DOHH2 (cell line): ENCODE results near the gene PTPRN2.

Experiments
- H3F3A ChIP-seq: fragments of 200-600 bp; sonication (generic), shearing (Covaris generic); 2 replicates; pipeline ENCODE4 v1.6.0; 2016; ENCODE audit warnings: antibody characterized with exemption, mild to moderate bottlenecking; ENCODE audit not compliant: control insufficient read depth, insufficient read depth
- H3K27ac ChIP-seq: fragments of 200-600 bp; sonication (generic); 2 replicates; pipeline ENCODE4 v1.5.1; 2014; ENCODE audit warnings: low read depth, mild to moderate bottlenecking, low read length, moderate library complexity
- H3K27me3 ChIP-seq: fragments of 200-600 bp; sonication (generic); 2 replicates; pipeline ENCODE4 v1.6.1; 2014; ENCODE audit warnings: mild to moderate bottlenecking, low read length, mixed read lengths; ENCODE audit not compliant: control insufficient read depth
- H3K36me3 ChIP-seq: fragments of 200-600 bp; sonication (generic); 2 replicates; pipeline ENCODE4 v1.6.1; 2014; ENCODE audit warnings: mild to moderate bottlenecking, low read length, moderate library complexity, mixed read lengths; ENCODE audit not compliant: control insufficient read depth
- H3K4me1 ChIP-seq: fragments of 200-600 bp; sonication (generic); 2 replicates; pipeline ENCODE4 v1.6.1; 2014; ENCODE audit warnings: mild to moderate bottlenecking, low read length, mixed read lengths; ENCODE audit not compliant: control insufficient read depth
- H3K4me2 ChIP-seq: fragments of 200-600 bp; sonication (generic); 2 replicates; pipeline ENCODE4 v1.6.0; 2014; ENCODE audit warnings: mild to moderate bottlenecking, low read length, moderate library complexity
- H3K4me3 ChIP-seq: fragments of 200-600 bp; sonication (generic); 2 replicates; pipeline ENCODE4 v1.5.1; 2014; ENCODE audit warnings: mild to moderate bottlenecking, low read length, mixed read lengths
- H3K79me2 ChIP-seq: fragments of 200-600 bp; sonication (generic); 2 replicates; pipeline ENCODE4 v1.6.1; 2014; ENCODE audit warnings: mild to moderate bottlenecking, low read length, mixed read lengths; ENCODE audit not compliant: control insufficient read depth
- H3K9me2 ChIP-seq: fragments of 200-600 bp; sonication (generic); replicated peaks from 2 replicates; pipeline ENCODE4 v1.6.1; 2014; ENCODE audit warnings: mild to moderate bottlenecking, low read length, mixed read lengths; ENCODE audit not compliant: control insufficient read depth
- H3K9me3 ChIP-seq: fragments of 200-600 bp; sonication (generic); 2 replicates; pipeline ENCODE4 v1.6.1; 2014; ENCODE audit warnings: antibody characterized with exemption, low read length, mixed read lengths; ENCODE audit not compliant: control insufficient read depth, insufficient read depth
- H4K20me1 ChIP-seq: fragments of 200-600 bp; sonication (generic); 2 replicates; pipeline ENCODE4 v1.6.0; 2014; ENCODE audit warnings: low read depth, mild to moderate bottlenecking, antibody characterized with exemption, low read length, moderate library complexity; ENCODE audit not compliant: control insufficient read depth, insufficient read depth
- EZH2phosphoT487 ChIP-seq: fragments of 200-600 bp; sonication (generic); IDR thresholded peaks from 2 replicates; pipeline ENCODE4 v1.6.1; 2017; ENCODE audit warnings: borderline replicate concordance, mild to moderate bottlenecking, antibody characterized with exemption, low read length, moderate library complexity, mixed read lengths
- TF ChIP-seq, protein P1 (sequence below): fragments of 200-600 bp; sonication (generic); IDR thresholded peaks from one replicate; pipeline ENCODE4 v1.5.1; 2014; ENCODE audit warnings: antibody characterized with exemption, mild to moderate bottlenecking, low read depth, low read length; ENCODE audit not compliant: poor library complexity, severe bottlenecking

PTPRN2 gene

DNA sequence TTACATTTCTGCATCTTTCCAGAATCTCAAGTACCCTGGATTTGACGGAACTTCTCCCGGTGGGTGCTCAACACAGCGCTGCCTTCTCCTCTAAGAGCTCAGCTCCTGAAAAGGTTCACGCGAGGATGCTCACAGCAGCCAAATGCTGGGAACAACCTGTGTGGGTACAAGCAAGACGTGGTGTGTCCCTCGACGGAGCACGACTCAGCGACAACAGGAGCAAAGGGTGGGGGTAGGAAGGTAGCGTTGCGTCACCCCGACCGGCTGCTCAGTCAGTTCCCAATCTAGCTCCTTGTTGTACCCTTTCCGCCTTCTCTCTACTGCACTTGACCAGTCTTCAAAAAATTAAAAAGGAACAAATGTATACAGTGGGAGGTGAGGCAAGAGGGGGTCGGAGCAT is 117.3 kb downstream of the PTPRN2 start:
- TF ChIP-seq, protein P1, sequence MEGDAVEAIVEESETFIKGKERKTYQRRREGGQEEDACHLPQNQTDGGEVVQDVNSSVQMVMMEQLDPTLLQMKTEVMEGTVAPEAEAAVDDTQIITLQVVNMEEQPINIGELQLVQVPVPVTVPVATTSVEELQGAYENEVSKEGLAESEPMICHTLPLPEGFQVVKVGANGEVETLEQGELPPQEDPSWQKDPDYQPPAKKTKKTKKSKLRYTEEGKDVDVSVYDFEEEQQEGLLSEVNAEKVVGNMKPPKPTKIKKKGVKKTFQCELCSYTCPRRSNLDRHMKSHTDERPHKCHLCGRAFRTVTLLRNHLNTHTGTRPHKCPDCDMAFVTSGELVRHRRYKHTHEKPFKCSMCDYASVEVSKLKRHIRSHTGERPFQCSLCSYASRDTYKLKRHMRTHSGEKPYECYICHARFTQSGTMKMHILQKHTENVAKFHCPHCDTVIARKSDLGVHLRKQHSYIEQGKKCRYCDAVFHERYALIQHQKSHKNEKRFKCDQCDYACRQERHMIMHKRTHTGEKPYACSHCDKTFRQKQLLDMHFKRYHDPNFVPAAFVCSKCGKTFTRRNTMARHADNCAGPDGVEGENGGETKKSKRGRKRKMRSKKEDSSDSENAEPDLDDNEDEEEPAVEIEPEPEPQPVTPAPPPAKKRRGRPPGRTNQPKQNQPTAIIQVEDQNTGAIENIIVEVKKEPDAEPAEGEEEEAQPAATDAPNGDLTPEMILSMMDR, result no peak
- TF ChIP-seq EZH2phosphoT487, result no peak
- Histone ChIP-seq H3K36me3 (no peaks in the 10 kb centered on the region), H3K27ac (no peak overlapping the region), H4K20me1 (no peaks in the 10 kb centered on the region), H3K4me2 (no peak overlapping the region), H3K4me1 (no peaks in the 10 kb centered on the region), H3K9me3 (no peaks in the 10 kb centered on the region), H3K79me2 (no peaks in the 10 kb centered on the region), H3K9me2 (no peaks in the 10 kb centered on the region), H3K4me3 (no peak overlapping the region), H3K27me3 (no peaks in the 10 kb centered on the region), H3F3A (no peaks in the 10 kb centered on the region)

DNA sequence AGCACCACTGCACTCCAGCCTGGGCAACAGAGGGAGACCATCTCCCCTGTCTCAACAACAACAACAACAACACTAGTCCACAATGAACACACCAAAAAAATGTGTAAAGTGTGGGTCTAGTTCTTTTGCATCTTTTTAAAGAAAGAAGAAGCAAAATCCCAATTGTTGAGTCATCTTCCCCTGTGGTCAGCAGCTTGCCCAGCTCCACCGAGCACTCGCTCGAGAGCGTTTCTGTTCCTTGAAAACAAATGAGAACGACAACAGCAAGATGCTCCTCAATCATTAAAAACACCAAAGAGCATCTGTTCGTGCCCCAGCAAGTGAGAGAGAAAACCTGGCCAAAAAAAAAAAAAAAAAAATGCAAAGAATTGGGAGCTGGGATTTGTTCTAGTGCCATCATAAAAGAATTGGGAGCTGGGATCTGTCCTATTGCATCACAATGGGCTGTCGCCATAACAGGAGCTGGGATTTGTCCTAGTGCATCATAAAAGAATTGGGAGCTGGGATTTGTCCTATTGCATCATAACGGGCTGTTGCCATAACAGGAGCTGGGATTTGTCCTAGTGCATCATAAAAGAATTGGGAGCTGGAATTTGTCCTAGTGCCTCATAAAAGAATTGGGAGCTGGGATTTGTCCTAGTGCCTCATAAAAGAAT is 118.1 kb downstream of the PTPRN2 start:
- no peak for TF ChIP-seq EZH2phosphoT487
- TF ChIP-seq, protein P1, result no peak
- no peaks in the 10 kb centered on the region for H3K79me2 ChIP-seq
- no peak overlapping the region for H3K4me2 ChIP-seq

GRCh38 chr7:158468700-158469296 is 118.8 kb downstream of the PTPRN2 start:
- Histone ChIP-seq H4K20me1 (no peaks in the 10 kb centered on the region), H3K79me2 (no peaks in the 10 kb centered on the region), H3K36me3 (no peaks in the 10 kb centered on the region), H3K9me3 (no peaks in the 10 kb centered on the region), H3K27ac (no peak overlapping the region), H3F3A (no peaks in the 10 kb centered on the region), H3K9me2 (no peaks in the 10 kb centered on the region), H3K4me1 (no peaks in the 10 kb centered on the region), H3K4me2 (no peak overlapping the region), H3K27me3 (no peaks in the 10 kb centered on the region), H3K4me3 (no peak overlapping the region)
- TF ChIP-seq, protein P1, result no peak
- no peak for TF ChIP-seq EZH2phosphoT487

More for the DNA sequence above, 118.1 kb downstream of the PTPRN2 start:
- Histone ChIP-seq H3K36me3 (no peaks in the 10 kb centered on the region), H3K27ac (no peak overlapping the region), H3K9me3 (no peaks in the 10 kb centered on the region), H4K20me1 (no peaks in the 10 kb centered on the region), H3K4me3 (no peak overlapping the region), H3K4me1 (no peaks in the 10 kb centered on the region), H3K9me2 (no peaks in the 10 kb centered on the region), H3K27me3 (no peaks in the 10 kb centered on the region), H3F3A (no peaks in the 10 kb centered on the region)
